NCI-H526 treated with DMSO at 0.1 percent for 48 hours (cell line): ENCODE data around the gene BRF1.

ENCODE experiments used
- DNase-seq: peaks from one replicate; lab custom pipeline; 2025; lab: John Stamatoyannopoulos, UW

BRF1 gene

GRCh38 chr14:105228562-105228961 lies 72.2 kb downstream of the BRF1 start:
- no peak for DNase-seq

GRCh38 chr14:105227346-105227745 lies 73.5 kb downstream of the BRF1 start:
- DNase-seq = no peak

GRCh38 chr14:105226198-105226597 lies 74.6 kb downstream of the BRF1 start:
- no peak for DNase-seq

DNA sequence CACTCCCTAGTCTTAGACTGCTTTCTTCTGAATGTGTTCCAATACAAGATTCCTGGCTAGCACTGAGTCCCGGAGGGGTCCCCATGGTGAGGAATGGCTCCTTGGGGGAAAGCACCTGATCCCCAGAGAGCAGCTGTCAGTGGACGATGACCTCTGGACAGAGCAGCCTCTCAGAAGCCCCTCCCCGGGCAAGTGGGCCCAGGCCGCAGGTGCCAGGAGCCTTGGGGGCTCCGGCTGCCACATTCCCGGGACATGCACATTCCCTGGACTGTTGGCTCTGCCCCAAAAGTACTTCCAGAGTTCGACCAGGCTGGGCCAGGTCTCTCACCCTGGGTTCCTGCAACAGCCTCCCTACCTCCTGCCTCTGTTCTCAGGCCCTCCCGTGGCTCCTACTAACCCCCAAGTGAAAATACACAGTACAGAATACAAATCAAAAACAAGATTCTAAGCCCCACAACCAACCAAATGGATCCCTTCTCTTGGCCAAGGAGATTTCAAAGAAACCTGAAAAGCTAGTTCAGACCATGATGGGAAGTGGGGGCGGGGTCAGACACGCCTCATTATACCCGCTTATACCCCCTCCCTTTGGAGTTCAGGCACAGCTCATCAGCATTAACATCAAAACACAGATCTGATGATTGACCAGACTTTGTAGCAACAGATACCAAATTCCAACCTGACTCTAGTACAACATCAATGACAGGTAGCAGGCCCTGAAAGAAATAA lies 75.8 kb downstream of the BRF1 start:
- DNase-seq = no peak

- no peak for DNase-seq
These were observed 76.8 kb downstream of the BRF1 start for GRCh38 chr14:105223770-105224544.

DNA sequence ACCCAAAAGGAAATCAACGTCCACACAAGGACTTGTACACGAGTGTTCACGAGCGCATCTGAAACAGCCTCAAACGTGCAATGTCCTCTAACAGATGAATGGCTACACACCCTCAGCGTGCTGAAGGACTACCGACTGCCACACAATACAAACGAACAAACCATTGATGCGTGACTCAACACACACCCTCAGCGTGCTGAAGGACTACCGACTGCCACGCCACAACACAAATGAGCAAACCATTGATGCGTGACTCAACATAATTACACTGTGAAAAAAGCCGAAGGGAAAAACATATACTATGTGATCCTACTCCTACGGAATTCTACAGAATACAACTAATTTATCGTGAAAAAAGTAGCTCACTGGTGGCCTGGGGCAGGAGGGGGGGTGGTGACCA lies 77.5 kb downstream of the BRF1 start:
- DNase-seq = no peak

DNA sequence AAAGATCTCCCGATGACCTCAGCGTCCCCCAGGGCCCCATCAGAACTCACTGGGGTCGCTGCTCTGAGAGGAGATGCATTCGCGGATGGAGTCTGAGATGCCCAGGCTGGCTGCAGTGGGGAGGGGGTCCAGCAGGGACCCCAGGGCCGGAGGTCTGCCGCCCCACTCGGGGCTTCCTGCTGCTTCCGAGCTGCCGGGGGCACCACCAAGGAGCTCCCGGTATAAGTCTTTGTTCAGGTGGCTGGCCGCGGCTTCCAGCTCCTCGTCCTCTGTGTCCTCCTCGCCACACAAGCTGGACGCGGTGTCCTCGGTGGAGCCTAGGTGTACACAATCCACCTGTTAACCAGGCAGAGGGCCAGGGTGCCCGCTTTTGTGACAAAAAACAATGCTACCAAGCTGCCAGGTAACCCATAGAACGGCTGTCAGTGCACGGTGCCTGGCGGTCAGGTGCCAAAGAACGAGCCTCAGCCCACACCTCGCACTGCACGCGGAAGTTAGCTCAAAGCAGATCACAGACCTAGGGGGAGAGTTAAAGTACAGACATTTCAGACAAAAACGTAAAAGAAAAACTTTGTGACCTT lies 79.1 kb downstream of the BRF1 start:
- DNase-seq = no peak

- no peak for DNase-seq
These were observed 79.9 kb downstream of the BRF1 start for GRCh38 chr14:105220699-105221597.

DNA sequence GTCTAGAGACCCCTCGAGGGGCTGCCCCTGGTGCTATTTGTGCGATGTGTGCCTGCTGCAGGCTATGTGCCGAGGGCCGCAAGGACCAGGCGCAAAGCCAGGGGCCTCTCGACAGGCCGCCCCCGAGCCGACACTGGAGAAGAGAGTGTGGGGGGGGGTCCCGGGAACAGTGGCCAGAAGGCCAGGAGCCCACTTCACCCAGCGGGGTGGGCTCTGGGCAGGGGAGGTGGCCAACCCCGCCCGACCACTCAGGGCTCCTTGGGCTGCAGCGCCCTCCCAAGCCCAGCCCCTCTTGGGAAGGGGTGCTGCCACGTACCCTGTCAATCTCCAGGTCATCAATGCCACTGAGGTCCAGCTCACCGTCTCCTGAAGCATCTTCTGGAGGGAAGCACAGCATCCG lies 81.0 kb downstream of the BRF1 start:
- no peak for DNase-seq

GRCh38 chr14:105219043-105219612 lies 81.7 kb downstream of the BRF1 start:
- no peak for DNase-seq

DNA sequence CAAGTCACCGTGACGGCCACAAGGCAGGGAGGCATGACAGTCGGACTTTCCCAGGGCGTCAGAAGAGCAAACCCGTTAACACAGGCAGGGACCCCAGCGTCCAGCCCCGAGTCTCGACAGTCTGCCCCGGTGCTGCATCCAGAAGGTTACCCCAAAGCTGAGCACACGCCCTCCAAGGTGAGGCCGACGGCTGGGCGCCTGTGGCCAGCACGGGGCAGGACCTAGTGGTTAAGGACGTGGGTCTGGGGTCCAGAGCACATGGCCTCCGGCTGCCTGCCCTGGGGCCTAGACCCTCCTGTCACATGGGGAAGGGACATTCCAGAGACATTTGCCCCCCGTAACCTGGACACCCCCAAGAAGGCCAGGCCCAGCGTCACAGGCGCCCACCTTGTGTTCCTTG lies 82.2 kb downstream of the BRF1 start:
- DNase-seq = no peak

GRCh38 chr14:105217774-105218173 lies 83.0 kb downstream of the BRF1 start:
- no peak for DNase-seq

DNA sequence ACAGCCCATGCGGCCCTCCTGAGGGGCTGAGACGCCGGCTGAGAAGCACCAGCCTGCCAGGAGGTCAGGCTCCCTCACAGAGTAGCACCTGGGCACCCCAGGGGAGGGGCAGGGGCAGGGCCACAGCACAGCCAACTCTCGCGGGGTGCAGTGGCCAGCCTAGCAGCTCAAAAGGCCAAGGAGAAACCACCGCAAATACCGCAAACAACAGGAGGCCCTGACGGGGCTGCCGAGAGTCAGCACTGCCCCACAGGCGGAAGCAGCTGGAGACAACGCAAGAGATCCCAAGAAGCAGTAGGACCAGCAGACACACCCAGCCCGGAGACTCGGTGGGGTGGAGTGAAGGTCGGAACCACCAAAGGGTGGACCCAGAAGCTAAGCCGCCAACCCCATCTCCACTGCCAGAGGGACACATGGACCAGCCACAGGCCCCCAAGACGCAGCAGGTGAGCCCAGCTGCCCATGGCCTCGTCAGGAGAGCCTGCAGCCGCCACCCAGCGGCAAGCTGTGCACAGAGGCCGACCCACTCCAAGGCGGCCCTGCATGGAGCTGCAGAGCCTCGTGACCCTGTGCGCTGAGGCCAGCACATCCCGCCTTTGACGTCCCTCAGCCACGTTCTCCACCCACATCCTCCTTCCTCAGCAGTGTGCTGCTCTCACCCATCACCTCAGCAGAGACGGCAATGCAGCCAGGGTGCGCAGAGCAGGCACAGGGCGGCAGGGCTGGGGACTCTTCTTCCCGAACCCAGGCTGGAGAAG lies 84.1 kb downstream of the BRF1 start:
- DNase-seq = no peak

GRCh38 chr14:105215602-105216001 lies 85.2 kb downstream of the BRF1 start:
- no peak for DNase-seq

- DNase-seq = no peak
These were observed 86.4 kb downstream of the BRF1 start for GRCh38 chr14:105214324-105214915.

- DNase-seq = no peak
These were observed 87.4 kb downstream of the BRF1 start for GRCh38 chr14:105213361-105213760.

GRCh38 chr14:105212541-105213300 lies 88.1 kb downstream of the BRF1 start:
- DNase-seq = no peak

DNA sequence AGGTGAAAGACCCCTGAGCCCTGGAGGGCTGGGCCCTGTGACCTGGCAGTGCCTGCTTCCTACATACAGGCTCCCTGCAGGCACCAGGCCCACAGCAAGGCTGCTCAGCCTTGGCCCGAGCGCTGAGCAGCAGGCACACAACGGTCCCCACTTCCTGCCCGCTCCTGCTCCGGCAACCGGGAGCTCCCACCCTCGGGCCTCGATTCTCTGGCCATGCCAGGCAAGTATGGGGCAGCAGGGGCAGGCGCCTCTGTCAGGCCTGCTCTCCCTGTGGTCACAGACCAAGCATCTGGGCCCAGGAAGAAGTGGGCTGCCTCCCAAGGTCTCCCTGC lies 89.1 kb downstream of the BRF1 start:
- DNase-seq = no peak

DNA sequence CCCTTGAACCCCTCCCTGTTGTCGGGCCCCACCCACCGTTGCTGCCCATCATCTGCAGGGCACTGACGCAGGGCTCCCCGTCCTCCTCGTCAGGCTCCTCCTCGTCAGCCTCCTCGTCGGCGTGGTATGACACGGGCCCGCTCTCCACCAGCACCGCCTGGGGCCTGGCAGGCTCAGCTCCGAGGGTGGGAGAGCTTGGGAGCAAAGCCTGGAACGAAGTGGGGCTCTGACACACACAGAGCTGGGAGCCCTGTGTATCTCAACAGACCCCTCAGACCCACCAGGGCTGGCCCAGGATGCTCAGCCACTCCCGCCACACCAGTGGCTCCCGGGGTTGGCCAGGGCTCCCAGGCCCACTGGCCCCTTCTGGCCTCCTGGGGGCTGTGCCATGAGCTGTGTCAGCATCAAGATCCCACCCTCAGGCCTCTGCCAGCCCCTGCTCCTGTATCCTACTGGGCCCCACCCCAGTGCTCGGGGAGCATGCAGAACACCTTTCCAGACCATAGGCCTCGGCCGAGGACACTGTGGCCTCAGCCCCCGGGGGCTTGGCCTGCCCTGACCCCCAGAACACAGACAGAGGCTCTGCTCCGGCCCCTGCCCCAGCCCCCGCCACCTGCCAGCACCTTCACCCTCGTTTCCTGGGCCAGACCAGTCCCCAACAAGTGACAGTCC lies 89.6 kb downstream of the BRF1 start:
- DNase-seq = no peak
